ENCODE measurements around the gene TSHZ3.

The TSHZ3 gene, protein sequence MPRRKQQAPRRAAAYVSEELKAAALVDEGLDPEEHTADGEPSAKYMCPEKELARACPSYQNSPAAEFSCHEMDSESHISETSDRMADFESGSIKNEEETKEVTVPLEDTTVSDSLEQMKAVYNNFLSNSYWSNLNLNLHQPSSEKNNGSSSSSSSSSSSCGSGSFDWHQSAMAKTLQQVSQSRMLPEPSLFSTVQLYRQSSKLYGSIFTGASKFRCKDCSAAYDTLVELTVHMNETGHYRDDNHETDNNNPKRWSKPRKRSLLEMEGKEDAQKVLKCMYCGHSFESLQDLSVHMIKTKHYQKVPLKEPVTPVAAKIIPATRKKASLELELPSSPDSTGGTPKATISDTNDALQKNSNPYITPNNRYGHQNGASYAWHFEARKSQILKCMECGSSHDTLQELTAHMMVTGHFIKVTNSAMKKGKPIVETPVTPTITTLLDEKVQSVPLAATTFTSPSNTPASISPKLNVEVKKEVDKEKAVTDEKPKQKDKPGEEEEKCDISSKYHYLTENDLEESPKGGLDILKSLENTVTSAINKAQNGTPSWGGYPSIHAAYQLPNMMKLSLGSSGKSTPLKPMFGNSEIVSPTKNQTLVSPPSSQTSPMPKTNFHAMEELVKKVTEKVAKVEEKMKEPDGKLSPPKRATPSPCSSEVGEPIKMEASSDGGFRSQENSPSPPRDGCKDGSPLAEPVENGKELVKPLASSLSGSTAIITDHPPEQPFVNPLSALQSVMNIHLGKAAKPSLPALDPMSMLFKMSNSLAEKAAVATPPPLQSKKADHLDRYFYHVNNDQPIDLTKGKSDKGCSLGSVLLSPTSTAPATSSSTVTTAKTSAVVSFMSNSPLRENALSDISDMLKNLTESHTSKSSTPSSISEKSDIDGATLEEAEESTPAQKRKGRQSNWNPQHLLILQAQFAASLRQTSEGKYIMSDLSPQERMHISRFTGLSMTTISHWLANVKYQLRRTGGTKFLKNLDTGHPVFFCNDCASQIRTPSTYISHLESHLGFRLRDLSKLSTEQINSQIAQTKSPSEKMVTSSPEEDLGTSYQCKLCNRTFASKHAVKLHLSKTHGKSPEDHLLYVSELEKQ

DNA sequence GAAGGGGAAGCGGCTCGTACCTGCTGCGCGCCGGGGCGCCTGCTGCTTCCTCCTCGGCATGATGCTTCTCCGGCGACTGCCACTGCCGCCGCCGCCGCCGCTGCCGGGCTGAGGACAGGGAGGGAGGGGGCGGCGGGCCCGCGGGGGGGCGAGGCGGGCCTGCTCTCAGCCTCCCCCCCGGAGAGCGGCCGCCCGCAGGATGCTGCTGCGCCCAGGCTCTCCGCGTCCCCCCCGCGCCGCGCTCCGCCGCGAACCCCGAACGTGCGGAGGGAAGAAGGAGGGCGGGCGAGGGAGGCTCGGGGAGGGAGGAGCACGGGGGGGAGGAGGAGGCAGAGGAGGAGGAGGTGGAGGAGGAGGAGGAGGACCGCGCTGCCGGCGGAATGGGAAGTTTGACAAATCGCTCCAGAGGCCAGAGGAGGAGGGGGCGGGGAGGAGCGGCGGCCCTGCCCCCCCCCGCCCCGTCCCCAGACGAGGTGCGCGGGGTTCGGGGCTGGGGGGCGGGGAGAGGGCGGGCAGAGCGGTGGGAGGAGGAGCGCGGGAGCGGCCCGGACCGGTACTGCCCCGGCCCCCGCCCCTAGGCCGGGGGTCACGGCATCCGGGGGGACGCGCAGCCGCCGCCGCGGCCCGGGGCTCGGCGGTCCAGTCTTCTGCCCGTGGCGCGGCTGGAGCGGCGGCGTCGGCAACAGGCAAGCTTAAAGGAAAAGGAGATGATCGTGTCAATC is at the start of gene TSHZ3:
Gene TSHZ3, minus strand, starts transcription at position 277 of the 722 bp plus-strand sequence. Its CDS starts 217 bp downstream, at position 60.
- peak; percentile 86 for DNase-seq (ENCODE audit: low read depth)

DNA sequence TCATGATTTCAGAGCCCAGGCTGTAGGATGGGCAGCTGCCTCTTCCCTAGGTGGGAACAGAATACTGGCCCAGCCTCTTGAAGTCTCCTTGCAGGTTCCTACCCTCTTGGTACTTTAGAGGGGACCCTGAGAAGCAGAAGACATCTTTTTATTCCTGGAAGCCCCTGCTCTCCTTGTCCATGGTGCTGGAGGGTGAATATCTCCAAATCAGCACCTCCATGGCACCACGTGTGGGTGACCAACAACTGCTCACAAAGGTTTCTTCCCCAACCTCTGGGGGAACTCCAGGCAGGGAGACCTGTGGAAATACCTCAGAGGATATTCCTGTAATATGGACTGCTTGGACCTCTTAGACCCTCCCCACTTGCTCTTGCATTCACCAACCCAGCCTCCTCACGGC is 48.1 kb upstream of the TSHZ3 start:
- DNase-seq (ENCODE audit: low read depth), result no peak

DNA sequence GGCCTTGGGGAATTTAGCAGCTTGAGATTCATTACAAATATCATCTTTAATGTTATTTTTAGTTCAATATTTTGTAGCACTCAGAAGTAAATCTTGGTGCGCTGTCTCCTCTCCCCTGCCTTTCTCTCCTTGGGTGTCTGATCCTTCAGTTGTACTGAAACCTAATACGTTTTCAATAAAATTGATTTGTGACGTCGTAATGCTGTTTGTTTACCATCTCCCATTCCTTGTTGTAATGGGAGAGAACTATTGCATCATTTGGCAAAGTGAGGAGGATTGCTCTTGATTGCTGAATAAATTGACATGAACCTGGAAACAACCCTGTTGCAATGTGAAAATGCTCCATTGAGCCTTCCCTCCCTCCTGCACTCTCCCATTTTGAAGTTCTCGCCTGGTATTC is 43.2 kb upstream of the TSHZ3 start:
- DNase-seq (ENCODE audit: low read depth), result no peak

DNA sequence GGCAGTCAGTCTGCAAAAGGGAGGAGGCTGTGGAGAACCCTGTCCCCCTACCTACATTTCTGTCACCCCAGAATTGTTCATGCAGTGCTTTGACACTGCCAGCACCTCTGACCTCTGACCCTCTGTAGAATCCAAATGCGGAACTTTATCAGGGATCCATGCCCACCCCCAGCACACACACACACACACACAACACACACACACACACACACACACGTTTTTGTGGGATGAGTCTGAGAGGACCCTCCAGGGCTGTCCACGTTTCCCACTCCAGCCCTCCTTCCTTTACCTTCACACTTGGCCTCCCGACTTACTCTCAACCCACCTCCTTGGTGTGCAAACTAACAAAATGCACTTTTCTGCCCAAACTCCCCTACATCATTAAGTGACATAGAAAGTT is 42.3 kb upstream of the TSHZ3 start:
- no peak for DNase-seq (ENCODE audit: low read depth)

DNA sequence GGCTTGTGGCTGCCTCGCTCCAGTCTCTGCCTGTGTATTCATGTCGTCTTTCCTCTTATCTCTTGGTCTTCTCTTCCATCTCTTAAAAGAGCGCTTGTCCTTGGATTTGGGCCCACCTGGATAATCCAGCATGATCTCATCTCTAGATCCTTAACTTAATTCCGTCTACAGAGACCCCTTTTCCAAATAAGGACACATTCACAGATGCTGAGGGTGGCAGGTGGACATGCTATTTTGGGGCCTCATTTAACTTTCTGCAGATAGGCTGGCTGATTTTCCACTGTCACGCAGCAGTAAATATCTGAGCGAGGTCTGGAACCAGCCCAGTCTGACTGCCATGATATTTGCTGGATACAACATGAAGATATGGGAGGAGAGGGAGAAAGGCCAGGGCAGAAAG is 41.5 kb upstream of the TSHZ3 start:
- DNase-seq (ENCODE audit: low read depth), result no peak

DNA sequence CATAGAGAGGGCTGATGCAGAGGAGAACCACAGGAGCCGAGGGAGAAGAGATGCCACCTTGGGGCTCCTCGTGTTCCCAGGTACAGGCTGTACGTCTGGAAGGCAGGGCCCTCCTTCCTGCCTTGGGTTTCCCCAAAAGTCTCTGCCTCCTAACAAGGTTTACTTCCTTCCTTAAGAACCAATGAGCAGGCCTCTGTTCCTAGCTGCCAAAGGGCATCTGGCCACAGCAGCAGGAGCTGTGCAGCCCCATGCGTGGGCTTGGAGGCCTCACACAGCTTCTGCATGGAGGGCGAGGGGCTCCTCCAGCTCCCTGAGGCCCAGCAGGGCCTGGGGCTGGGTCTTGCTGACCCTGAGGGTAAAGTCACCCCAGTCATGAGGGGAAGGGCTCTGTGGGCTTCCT is 40.6 kb upstream of the TSHZ3 start:
- no peak for DNase-seq (ENCODE audit: low read depth)

DNA sequence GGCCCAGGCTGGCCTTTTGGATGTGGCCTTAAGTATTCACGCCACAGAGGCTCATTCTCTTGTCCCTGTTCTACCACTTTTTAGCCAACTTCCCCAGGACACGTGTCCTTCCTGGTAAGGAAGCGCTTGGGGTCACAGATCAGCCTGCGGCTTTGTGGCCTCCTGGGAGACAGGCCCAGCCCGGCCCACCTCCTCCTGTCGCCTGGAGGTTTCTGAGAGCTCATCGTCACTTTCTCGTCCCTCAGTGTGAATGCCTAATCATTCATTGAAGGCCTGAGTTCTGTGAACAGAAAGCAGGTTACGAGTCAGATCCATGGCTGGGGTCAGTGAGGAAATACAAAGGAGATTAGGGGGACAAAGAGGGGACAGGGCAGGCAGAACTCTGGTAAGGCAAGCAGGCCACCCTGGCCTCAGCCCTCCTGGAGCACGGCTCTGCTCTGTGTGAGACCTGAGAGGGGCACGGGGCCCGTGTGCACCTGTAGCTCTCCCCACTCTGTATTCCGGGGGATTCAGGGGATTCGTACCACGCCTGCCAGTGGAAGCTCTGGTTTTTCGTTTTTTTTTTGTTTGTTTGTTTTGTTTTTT is 38.6 kb upstream of the TSHZ3 start:
- DNase-seq (ENCODE audit: low read depth), result no peak

DNA sequence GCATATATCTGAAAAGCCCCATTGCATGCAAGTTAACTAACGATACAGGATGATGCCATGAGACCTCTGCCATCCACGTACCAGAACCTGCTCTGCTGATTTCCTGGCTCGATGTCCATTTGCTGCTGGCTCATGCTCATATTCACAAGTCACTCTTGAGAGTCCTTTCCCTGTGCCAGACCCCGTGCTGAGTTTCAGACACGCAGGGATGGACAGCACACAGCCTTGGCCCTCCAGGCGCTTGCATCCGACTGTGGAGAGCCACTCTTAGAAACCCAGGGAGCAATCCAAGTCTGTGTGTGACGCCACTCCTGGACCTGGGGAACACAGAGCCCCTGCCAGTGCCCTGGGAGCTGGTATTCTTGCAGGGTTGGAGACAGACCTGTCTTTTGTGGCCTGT is 37.6 kb upstream of the TSHZ3 start:
- no peak for DNase-seq (ENCODE audit: low read depth)

DNA sequence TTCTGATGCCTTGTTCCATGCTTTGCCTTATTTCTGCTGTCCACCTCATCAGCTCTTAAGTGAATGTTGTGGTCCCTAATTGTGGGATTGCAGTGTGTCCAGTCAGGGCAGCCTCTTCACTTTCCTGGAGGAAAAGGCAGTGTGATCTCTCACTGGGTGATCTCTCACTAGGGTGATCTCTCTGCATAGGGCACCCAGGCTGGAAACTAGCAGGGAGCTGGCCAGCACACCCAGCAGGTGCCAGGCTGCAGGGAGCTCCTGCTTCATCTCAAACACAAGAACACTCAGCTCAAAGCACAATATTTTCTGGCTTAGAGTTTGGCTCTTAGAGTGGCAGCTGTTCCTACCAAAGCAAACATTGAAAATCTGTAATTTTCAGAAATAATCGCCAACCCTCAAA is 36.5 kb upstream of the TSHZ3 start:
- DNase-seq (ENCODE audit: low read depth), result no peak

DNA sequence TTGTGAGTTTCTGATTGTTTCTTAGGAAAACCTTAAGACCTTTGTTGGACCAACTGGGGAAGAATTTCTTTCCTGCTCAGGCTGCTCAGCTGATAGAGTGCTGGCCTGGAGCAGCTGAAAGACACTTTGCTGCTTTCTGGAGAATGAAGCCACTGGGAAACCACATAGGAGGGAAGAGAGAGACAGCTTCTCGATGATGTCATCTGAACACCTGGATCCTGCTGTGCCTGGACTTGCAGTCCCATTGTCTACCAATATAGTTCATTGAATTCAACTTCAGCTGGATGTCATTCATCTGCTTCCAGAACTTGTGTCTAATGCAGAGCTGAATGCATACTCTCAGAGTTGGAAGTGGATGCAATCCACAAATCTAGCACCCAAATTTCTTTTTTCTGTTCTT is 34.3 kb upstream of the TSHZ3 start:
- DNase-seq (ENCODE audit: low read depth), result no peak

DNA sequence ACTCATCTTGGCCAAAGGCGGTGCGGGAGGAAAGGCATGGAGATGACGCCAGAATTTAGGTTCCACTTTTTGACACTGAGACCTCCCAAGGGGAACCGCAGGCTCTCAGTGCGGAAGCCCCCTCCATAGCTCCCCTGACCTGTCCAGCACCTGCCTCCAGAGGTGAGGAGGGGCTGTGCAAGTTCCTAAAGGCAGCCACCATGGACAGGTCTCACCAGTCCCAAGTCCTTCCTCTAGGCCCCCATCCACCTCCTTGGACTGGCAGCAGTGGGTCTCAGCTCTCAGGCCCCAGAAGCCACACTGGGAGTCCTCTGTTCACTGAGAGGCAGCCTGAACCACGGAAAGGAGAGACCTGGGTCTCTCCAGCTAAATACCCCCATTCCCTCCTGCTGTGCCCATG is 31.6 kb upstream of the TSHZ3 start:
- no peak for DNase-seq (ENCODE audit: low read depth)

DNA sequence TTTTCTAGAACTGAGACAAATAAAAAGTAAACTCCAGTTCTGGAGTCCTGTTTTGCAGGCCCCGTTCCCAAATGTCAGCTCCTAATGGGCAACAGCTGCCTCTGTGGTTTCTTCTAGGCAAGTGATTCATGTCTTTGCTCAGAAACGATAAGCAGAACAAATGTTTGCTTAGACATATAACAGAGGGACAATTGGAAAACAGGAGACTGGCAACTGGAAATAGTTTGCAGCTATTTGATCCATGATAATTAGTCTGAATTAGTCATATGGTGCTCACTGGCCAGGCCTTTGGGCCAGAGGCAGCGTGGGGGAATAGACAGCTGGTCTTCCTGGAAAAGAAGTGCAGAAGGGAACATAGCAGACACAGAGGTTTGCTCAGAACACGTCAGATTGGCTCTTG is 29.2 kb upstream of the TSHZ3 start:
- peak; percentile 73 for DNase-seq (ENCODE audit: low read depth)

DNA sequence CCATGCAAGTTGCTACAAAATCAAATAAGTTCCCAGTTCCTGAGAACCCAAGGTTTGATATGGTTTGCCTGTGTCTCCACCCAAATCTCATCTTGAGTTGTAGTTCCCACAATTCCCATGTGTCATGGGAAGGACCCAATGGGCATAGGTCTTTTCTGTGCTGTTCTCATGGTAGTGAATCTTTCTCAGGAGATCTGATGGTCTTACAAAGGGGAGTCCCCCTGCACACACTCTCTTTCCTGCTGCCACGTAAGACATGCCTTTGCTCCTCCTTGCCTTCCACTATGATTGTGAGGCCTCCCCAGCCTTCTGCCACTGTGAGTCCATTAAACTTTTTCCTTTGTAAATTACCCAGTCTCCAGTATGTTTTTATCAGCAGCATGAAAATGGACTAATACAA is 28.5 kb upstream of the TSHZ3 start:
- DNase-seq (ENCODE audit: low read depth), result no peak

DNA sequence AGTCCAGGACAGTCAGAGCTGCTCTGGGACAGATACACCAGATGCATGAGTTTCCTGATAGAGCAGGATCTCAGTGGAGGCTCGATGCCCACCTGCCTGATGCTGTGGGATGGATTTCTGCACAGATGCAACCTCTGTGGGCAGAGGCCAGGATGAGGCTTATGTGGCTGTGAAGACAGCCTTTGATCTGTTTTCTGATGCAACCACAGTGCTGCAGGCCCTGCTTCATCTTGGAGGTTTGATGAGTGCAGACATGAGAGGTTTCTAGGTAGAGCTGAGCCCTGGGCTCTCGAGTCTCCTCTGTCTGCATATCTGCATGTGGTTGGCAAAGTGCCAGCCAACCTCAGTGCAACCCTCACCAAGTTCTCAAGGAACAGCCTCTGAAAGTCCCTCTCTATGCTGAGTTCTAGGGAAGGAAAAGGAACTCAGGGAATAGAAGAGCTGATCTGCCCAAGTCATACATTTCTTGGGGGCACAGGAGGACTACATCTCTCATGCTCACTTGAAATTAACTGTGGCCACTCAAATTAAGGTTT is 23.1 kb upstream of the TSHZ3 start:
- no peak for DNase-seq (ENCODE audit: low read depth)

DNA sequence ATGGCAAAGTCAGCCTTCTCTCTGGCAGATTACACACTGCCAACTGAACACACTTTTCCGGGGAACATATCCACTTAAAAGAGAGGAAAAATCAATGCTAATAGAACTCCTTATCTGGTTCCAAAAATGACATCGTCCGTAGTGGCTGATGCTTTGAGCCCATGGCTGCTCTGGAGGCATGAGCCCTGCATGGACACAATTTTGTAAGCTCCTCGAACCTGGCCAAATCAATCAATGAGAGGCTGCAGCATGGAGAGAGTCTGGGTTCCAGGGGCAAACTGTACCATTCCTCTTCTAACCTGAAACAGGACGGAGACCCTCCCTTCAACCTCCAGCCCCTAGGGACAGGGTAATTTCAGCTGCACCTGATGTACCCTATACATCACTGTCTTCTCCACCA is 21.0 kb upstream of the TSHZ3 start:
- no peak for DNase-seq (ENCODE audit: low read depth)

DNA sequence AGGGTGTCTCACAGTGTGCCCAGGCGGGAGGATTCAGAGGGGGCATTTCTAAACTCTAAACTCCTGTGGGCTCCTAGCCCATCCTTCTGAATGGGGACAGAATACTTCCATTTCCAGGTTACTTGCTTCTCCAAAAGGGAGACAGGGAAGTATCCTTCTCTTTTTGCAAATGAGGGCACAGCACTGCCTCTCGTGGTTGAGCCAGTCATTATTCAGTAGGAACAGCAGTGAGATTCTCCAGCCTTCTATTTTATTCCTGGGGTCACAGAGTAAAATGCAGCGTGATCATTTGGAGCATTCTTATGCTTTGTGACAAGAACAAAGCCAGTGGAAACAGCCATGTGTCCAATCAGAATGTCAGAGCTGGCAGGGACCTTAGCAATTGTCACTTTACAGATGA is 15.7 kb upstream of the TSHZ3 start:
- no peak for DNase-seq (ENCODE audit: low read depth)

DNA sequence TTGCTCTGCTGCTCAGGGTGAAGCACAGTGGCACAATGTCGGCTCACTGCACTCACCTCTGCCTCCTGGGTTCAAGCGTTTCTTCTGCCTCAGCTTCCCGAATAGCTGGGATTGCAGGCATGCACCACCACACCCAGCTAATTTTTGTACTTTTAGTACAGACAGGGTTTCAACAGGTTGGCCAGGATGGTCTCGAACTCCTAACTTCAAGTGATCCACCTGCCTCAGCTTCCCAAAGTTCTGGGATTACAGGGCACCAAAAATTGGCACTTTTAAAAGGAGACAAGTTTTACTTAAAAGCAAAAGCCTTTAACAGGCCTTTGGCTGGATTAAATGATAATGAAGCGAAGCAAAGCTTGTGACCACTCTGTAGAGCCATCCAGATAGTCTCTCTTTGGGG is 12.5 kb upstream of the TSHZ3 start:
- DNase-seq (ENCODE audit: low read depth), result no peak

DNA sequence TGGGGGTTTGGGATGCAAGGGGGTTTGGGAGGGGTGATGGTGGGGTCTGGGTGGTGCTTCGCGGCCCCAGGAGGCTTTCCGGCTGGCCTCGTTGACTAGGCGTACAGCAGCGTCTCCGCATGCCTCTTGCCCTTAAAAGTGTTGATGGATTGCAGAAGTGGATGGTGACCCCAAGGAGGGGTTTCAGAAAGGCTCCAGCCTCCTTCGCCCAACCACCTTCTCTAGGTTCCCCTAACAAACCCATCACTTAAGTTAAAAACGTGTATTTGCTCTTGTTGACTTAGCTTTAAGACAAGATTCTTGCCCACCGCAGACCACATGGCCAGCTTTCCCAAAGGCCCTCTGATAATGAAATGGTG is 8.1 kb upstream of the TSHZ3 start:
- DNase-seq (ENCODE audit: low read depth), result no peak

DNA sequence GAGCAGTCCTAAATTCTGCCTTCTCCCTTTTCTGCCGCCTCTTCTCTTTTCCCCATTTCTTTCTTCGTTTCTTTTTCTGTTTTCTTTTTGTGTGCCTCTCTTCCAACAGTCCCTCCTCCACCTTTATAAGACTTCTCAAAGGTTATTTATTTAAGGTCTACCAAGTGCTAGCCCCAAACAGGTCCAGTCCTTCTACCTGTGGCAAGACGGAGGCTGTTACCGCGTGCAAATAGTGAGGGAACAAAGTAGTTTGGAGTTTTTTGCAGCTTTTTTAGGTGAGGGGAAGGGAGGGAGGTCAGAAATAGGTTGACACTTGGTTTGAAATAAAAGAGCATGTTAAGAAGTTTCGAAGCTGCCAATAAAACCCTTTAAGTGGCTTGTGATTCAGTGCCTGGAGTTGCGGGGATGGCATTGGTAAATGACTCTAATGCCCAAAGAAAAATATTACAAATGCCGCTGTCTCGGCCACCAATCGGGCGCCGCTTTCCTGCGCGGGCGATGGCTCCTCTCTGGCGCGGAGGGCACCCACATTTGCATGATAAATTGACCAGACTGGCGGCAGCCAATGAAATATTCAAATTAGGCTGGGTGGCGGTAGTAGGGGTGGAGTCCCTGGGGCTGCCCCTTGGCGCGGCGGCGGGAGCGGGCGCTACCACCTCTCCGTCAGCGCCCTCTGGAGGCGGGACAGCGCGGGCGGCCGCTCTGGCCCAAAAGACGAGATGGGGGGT is 7.5 kb upstream of the TSHZ3 start:
- no peak for DNase-seq (ENCODE audit: low read depth)

DNA sequence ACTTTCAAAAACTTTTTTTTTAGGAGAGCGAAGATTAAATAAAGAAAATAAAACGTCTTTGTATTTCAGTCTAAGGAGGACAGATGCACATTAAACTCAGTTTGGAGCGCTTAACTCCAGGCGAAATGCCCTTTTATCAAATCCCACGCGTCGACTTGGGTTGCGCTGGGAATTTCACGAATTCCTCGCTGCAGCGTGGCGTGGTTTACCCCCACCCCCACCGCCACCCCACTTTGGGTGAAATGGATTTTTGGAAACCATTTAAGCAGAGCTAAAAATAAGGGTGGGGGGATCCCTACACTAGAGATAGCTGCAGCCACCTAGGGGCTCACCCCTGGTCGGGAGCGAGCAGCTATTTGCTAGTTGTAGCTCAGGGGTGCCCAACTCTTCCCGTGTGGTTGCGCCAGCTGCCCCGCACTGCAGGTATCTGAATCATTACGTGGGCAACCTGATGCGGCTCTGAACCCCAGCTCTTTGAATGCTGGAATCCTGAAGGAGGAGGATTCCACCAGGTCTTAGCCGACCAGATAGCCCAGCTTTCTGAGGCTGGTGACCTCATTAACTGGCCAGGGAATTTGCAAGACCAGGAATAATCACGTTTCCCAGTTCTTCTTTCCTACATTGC is 6.5 kb upstream of the TSHZ3 start:
- no peak for DNase-seq (ENCODE audit: low read depth)
